ENCODE data around the gene ZFYVE21. TPM values are rescaled to one million over a fixed set of nuclear protein-coding genes. Genes with fewer than 3 reads are reported as not detected.
A peak's percentile ranks its signal among the peaks of the same experiment; 100 is the strongest.

Gene ZFYVE21
- total RNA-seq, 1 experiment from 2014 or later: 93.3 TPM

DNA sequence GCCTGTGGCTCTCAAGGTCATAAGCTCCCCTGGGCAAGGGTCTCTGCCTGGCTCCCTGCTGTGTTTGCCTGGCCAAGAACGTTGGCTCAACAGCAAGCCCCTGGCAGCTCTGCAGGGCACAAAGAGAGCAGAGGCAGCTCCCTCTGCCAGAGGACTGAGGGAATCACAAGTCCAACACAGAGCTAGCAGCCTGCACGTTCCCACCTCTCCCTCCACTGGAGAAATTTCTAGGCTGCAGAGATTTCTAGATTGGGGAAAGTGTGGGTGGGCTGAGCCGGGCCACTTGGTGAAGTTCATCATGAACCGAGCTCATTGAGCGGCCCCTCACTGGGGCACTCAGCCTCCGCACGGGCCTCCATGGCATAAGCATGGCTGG is 19.8 kb downstream of the ZFYVE21 start:
- intact Hi-C loops (cut with micrococcal nuclease; ENCODE audit: unreplicated experiment): no loop called here
- TF ChIP-seq EZH2 (IDR thresholded peaks at IDR 0.05; ENCODE audit: low read depth): no peak
- TF ChIP-seq, protein P1, sequence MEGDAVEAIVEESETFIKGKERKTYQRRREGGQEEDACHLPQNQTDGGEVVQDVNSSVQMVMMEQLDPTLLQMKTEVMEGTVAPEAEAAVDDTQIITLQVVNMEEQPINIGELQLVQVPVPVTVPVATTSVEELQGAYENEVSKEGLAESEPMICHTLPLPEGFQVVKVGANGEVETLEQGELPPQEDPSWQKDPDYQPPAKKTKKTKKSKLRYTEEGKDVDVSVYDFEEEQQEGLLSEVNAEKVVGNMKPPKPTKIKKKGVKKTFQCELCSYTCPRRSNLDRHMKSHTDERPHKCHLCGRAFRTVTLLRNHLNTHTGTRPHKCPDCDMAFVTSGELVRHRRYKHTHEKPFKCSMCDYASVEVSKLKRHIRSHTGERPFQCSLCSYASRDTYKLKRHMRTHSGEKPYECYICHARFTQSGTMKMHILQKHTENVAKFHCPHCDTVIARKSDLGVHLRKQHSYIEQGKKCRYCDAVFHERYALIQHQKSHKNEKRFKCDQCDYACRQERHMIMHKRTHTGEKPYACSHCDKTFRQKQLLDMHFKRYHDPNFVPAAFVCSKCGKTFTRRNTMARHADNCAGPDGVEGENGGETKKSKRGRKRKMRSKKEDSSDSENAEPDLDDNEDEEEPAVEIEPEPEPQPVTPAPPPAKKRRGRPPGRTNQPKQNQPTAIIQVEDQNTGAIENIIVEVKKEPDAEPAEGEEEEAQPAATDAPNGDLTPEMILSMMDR (conservative IDR thresholded peaks at IDR 0.05): no peak
- Histone ChIP-seq H4K20me1 (ENCODE audit: insufficient read depth) (peaks cover 11% of the 10 kb centered on the region; the same call in 1 of the 2 replicates), H3K36me3 (ENCODE audit: low read depth) (no peaks in the 10 kb centered on the region), H3K4me1 (replicated peaks; ENCODE audit: insufficient read depth) (peaks cover 15% of the 10 kb centered on the region), H3K79me2 (ENCODE audit: low read depth) (no peaks in the 10 kb centered on the region), H3K9me2 (ENCODE audit: insufficient read depth) (no peaks in the 10 kb centered on the region), H3K9me3 (ENCODE audit: insufficient read depth, low read depth) (no peaks in the 10 kb centered on the region), H3K27me3 (ENCODE audit: insufficient read depth, low read depth) (no peaks in the 10 kb centered on the region), H3K4me3 (no peak overlapping the region), H3K4me2 (no peak overlapping the region), H2AFZ (no peak overlapping the region), H3F3A (ENCODE audit: insufficient read depth, low read depth) (peaks cover 23% of the 10 kb centered on the region; the same call in 1 of the 2 replicates), H3K27ac (no peak overlapping the region)
- CTCF ChIA-PET: interaction anchor here (0.5 kb wide), 1 partner anchor 185 kb away, joined by 3 read pairs; no protein-coding TSS in a partner anchor
- POLR2A ChIA-PET (ENCODE audit: unreplicated experiment): interaction anchor here (0.6 kb wide), 1 partner anchor 20 kb away, joined by 3 read pairs; the partner anchor contains the start of genes XRCC3 and ZFYVE21
- no peak for DNase-seq
- no TSS peak for BruUV-seq (replicated peaks)

DNA sequence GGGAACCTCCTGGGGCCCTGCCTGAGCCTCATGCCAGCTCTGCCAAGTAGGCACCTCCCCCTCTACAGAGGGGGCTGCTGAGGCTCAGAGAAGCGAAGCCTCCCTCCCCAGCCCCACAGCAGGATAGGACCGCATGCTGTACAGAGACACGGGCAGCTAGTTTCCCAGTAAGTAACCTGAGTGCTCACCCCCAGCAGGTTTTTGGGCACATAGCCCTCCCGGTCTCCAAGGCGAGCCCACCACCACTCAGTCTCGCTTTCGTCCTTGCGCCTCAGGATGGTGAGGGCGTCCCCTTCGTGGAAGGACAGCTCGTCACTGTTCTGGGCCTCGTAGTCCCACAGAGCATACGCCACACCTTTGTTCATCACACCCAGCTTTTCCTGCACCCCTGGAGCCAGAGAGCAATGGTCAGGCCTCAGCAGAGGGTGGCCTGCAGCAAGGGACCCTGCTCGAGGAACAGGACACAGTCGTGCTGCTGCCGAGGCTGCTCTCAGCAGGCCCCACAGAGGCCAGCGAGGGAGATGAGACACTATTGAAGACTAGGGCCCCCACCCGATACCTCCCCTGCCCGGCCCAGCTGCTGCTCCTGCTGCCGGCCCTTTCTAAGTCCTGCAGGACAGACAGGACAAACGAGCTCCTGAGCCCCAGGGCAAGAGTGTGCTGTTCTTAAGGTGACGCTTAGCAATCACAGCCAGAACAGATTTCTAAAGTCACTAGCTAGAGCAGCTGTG is 20.4 kb downstream of the ZFYVE21 start:
- H4K20me1 ChIP-seq (ENCODE audit: insufficient read depth): peaks cover 11% of the 10 kb centered on the region; the same call in 1 of the 2 replicates
- H3F3A ChIP-seq (ENCODE audit: insufficient read depth, low read depth): peaks cover 23% of the 10 kb centered on the region; the same call in 1 of the 2 replicates
- TF ChIP-seq EZH2 (IDR thresholded peaks at IDR 0.05; ENCODE audit: low read depth): no peak
- TF ChIP-seq, protein P1 (conservative IDR thresholded peaks at IDR 0.05): no peak
- no peaks in the 10 kb centered on the region for H3K79me2 ChIP-seq (ENCODE audit: low read depth)
- POLR2A ChIA-PET (ENCODE audit: unreplicated experiment): no interaction called here
- no peaks in the 10 kb centered on the region for H3K27me3 ChIP-seq (ENCODE audit: insufficient read depth, low read depth)
- H3K36me3 ChIP-seq (ENCODE audit: low read depth): no peaks in the 10 kb centered on the region
- no peak overlapping the region for H2AFZ ChIP-seq
- H3K4me1 ChIP-seq (replicated peaks; ENCODE audit: insufficient read depth): peaks cover 15% of the 10 kb centered on the region
- intact Hi-C loops (cut with micrococcal nuclease; ENCODE audit: unreplicated experiment): no loop called here
- no peak overlapping the region for H3K27ac ChIP-seq
- DNase-seq: peak; percentile 82 to 94
- no peak overlapping the region for H3K4me3 ChIP-seq
- CTCF ChIA-PET: interaction anchor here (0.5 to 1.1 kb wide), 4 partner anchors 31 to 184 kb away, joined by 3 read pairs; no protein-coding TSS in a partner anchor
- peak overlapping the region; percentile 49 for H3K4me2 ChIP-seq
- BruUV-seq (replicated peaks): no TSS peak
- no peaks in the 10 kb centered on the region for H3K9me3 ChIP-seq (ENCODE audit: insufficient read depth, low read depth)
- H3K9me2 ChIP-seq (ENCODE audit: insufficient read depth): no peaks in the 10 kb centered on the region

DNA sequence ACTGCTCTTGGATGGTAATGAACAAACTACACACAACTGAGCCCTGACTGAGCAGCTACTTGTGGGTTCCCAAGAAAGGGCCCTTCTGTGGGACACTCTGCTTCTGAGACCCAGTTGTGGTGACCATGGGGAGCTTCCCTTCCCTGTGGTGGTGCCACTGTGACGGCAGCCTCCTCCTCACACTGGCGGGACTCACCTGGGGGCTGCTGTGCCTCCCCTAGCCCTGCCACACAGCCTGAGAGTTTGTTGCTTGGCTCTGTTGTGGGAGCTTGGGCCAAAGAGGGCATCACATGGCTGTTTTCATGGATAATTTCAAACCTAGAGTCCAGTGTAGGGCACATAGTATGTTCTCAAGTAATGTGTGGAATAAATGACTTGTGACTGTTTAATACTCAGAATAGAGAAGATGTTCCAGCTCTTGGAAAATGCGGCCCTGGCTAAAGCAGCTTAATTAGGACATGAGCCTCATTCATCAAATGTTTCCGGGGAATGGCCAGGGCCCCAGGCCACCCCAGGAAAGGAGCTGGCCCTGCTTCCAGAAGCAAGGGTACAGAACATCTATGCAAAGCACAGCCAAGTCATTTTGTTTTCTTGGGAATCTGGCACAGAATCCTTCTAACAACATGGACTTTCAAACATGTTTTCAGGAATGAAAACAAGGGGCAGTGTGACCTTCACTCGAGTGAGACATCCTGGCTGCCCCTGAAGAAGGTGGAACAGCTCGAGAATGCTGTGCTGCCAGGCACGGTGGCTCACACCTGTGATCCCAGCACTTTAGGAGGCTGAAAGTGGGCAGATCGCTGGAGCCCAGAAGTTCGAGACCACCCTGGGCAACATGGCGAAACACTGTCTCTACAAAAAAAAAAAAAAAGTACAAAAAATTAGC is 21.2 kb downstream of the ZFYVE21 start:
- H3K79me2 ChIP-seq (ENCODE audit: low read depth): no peaks in the 10 kb centered on the region
- H3K9me3 ChIP-seq (ENCODE audit: insufficient read depth, low read depth): no peaks in the 10 kb centered on the region
- H4K20me1 ChIP-seq (ENCODE audit: insufficient read depth): peaks cover 11% of the 10 kb centered on the region; the same call in 1 of the 2 replicates
- no peak overlapping the region for H3K27ac ChIP-seq
- intact Hi-C loops (cut with micrococcal nuclease; ENCODE audit: unreplicated experiment): no loop called here
- BruUV-seq (replicated peaks): TSS peak; percentile 24
- no peaks in the 10 kb centered on the region for H3K36me3 ChIP-seq (ENCODE audit: low read depth)
- DNase-seq: no peak
- peaks cover 15% of the 10 kb centered on the region for H3K4me1 ChIP-seq (replicated peaks; ENCODE audit: insufficient read depth)
- H3F3A ChIP-seq (ENCODE audit: insufficient read depth, low read depth): peaks cover 23% of the 10 kb centered on the region; the same call in 1 of the 2 replicates
- ChIA-PET CTCF (interaction anchor here (0.6 to 1.1 kb wide), 3 partner anchors 31 to 124 kb away, joined by 3 read pairs; no protein-coding TSS in a partner anchor), POLR2A (ENCODE audit: unreplicated experiment) (no interaction called here)
- no peak overlapping the region for H2AFZ ChIP-seq
- no peaks in the 10 kb centered on the region for H3K27me3 ChIP-seq (ENCODE audit: insufficient read depth, low read depth)
- no peak overlapping the region for H3K4me3 ChIP-seq
- H3K9me2 ChIP-seq (ENCODE audit: insufficient read depth): no peaks in the 10 kb centered on the region
- TF ChIP-seq, protein P1 (conservative IDR thresholded peaks at IDR 0.05): no peak
- no peak for TF ChIP-seq EZH2 (IDR thresholded peaks at IDR 0.05; ENCODE audit: low read depth)
- H3K4me2 ChIP-seq: peak overlapping the region; percentile 49
